IMR-90 (cell line): ENCODE results near the gene CLIC1. TPM values are rescaled to one million over a fixed set of nuclear protein-coding genes. Genes with fewer than 3 reads are reported as not detected.

Source experiments
- ATAC-seq: fragments of 200-7000 bp; cut with Tn5 transposase; 2 replicates; pipeline ENCODE4 v1.9.1; 2020; ENCODE audit warnings: low read depth, mild to moderate bottlenecking, moderate library complexity
- BruUV-seq: library from RNA; stranded (reverse); fragments of 400-500 nt; replicated peaks from 2 replicates; lab custom pipeline; 2021; lab: Mats Ljungman, UMichigan
- CTCF ChIA-PET: fragments of 300-600 bp; formaldehyde crosslinking; extraction: SDS; loops from one replicate; lab custom pipeline; 2021; ENCODE audit warnings: antibody characterized with exemption; lab: Yijun Ruan, JAX
- POLR2A ChIA-PET: fragments of 300-600 bp; sonication (Branson Sonifier 250); formaldehyde crosslinking; loops from one replicate; lab custom pipeline; 2022; ENCODE audit warnings: antibody characterized with exemption; ENCODE audit not compliant: unreplicated experiment; lab: Charles Lee
- DNase-seq: peaks from one replicate; pipeline ENCODE4 v3.0.0; 2013
- H2AFZ ChIP-seq: replicated peaks from 2 replicates; pipeline ENCODE3; 2013; ENCODE audit warnings: low read length, mild to moderate bottlenecking; ENCODE audit not compliant: poor library complexity
- H2AK5ac ChIP-seq: 2 replicates; pipeline ENCODE4 v1.6.1; 2013; ENCODE audit warnings: low read depth, low read length, inconsistent platforms
- H2AK9ac ChIP-seq: replicated peaks from 2 replicates; pipeline ENCODE3; 2013; ENCODE audit warnings: mild to moderate bottlenecking, low read depth, low read length, moderate library complexity; ENCODE audit not compliant: poor library complexity
- H2BK120ac ChIP-seq: 2 replicates; pipeline ENCODE4 v1.6.1; 2013; ENCODE audit warnings: low read depth, low read length, inconsistent platforms
- H2BK15ac ChIP-seq: 3 replicates; pipeline ENCODE4 v1.6.1; 2013; ENCODE audit warnings: low read depth, low read length, inconsistent platforms
- H2BK20ac ChIP-seq: 2 replicates; pipeline ENCODE4 v1.6.1; 2013; ENCODE audit warnings: low read depth, mild to moderate bottlenecking, inconsistent platforms, low read length, moderate library complexity
- H2BK5ac ChIP-seq: 2 replicates; pipeline ENCODE4 v1.6.1; 2013; ENCODE audit warnings: mild to moderate bottlenecking, low read depth, low read length, inconsistent platforms; ENCODE audit not compliant: poor library complexity, severe bottlenecking
- H3K14ac ChIP-seq: replicated peaks from 2 replicates; pipeline ENCODE4 v1.6.1; 2013; ENCODE audit warnings: low read depth, low read length, inconsistent platforms
- H3K18ac ChIP-seq: 2 replicates; pipeline ENCODE4 v1.6.1; 2013; ENCODE audit warnings: low read depth, low read length, control low read depth
- H3K23ac ChIP-seq: 2 replicates; pipeline ENCODE4 v1.6.1; 2013; ENCODE audit warnings: low read depth, low read length, inconsistent platforms
- H3K27ac ChIP-seq: 2 replicates; pipeline ENCODE4 v1.5.1; 2013; ENCODE audit warnings: mild to moderate bottlenecking, control low read depth, low read length; ENCODE audit not compliant: insufficient read depth
- H3K27me3 ChIP-seq: 2 replicates; pipeline ENCODE4 v1.6.1; 2013; ENCODE audit warnings: low read length; ENCODE audit not compliant: control insufficient read depth, insufficient read depth
- H3K36me3 ChIP-seq: 2 replicates; pipeline ENCODE4 v1.6.1; 2013; ENCODE audit warnings: low read length, mixed read lengths; ENCODE audit not compliant: control insufficient read depth, insufficient read depth
- H3K4ac ChIP-seq: 2 replicates; pipeline ENCODE4 v1.6.1; 2013; ENCODE audit warnings: low read depth, low read length, inconsistent platforms
- H3K4me1 ChIP-seq: 2 replicates; pipeline ENCODE4 v1.6.1; 2013; ENCODE audit warnings: low read length, mixed read lengths; ENCODE audit not compliant: control insufficient read depth, insufficient read depth
- H3K4me2 ChIP-seq: 2 replicates; pipeline ENCODE4 v1.6.1; 2013; ENCODE audit warnings: low read depth, mild to moderate bottlenecking, control low read depth, low read length, moderate library complexity
- H3K4me3 ChIP-seq: 2 replicates; pipeline ENCODE4 v1.5.1; 2013; ENCODE audit warnings: low read depth, mild to moderate bottlenecking, control low read depth, low read length, moderate library complexity; ENCODE audit not compliant: insufficient read depth
- H3K56ac ChIP-seq: 2 replicates; pipeline ENCODE4 v1.6.1; 2013; ENCODE audit warnings: low read length, inconsistent platforms; ENCODE audit not compliant: insufficient read depth; ENCODE audit errors: extremely low read depth
- H3K79me1 ChIP-seq, 2 experiments: 2 replicates each; pipeline ENCODE4 v1.6.1; 2013; ENCODE audit warnings: low read length in 2 of 2, inconsistent platforms in 1 of 2, low read depth in 1 of 2
- H3K9ac ChIP-seq: 2 replicates; pipeline ENCODE4 v1.6.1; 2013; ENCODE audit warnings: low read depth, low read length, control low read depth
- H3K9me1 ChIP-seq: 2 replicates; pipeline ENCODE4 v1.6.1; 2013; ENCODE audit warnings: low read length, inconsistent platforms; ENCODE audit not compliant: insufficient read depth
- H3K9me3 ChIP-seq: 2 replicates; pipeline ENCODE4 v1.6.1; 2013; ENCODE audit warnings: low read length; ENCODE audit not compliant: control insufficient read depth, insufficient read depth
- H4K20me1 ChIP-seq: 2 replicates; pipeline ENCODE4 v1.6.1; 2013; ENCODE audit warnings: low read length, inconsistent platforms; ENCODE audit not compliant: insufficient read depth
- H4K5ac ChIP-seq: 2 replicates; pipeline ENCODE4 v1.6.1; 2013; ENCODE audit warnings: mild to moderate bottlenecking, low read depth, low read length, control low read depth
- H4K8ac ChIP-seq, 2 experiments: 2 replicates each; pipeline ENCODE4 v1.6.1; 2013; ENCODE audit warnings: low read depth in 2 of 2, low read length in 2 of 2, control low read depth in 1 of 2, inconsistent platforms in 1 of 2
- H4K91ac ChIP-seq: 2 replicates; pipeline ENCODE4 v1.6.1; 2013; ENCODE audit warnings: low read depth, low read length, inconsistent platforms; ENCODE audit not compliant: insufficient read depth
- BHLHE40 ChIP-seq: fragments of 150-350 bp; IDR thresholded peaks from 2 replicates; pipeline ENCODE4 v1.6.1; 2016; ENCODE audit warnings: mild to moderate bottlenecking, low read depth, low read length
- RCOR1 ChIP-seq: IDR thresholded peaks from 2 replicates; pipeline ENCODE4 v1.6.1; 2012; ENCODE audit warnings: mild to moderate bottlenecking, low read length, improper control_type of control experiment; ENCODE audit not compliant: insufficient replicate concordance
- WGBS, 2 experiments: methylation state at CpG; one replicate each; pipeline versions ENCODE4 v1.1.5 to v1.1.7; 2013; ENCODE audit warnings: missing lambda C conversion rate in 2 of 2; ENCODE audit not compliant: insufficient read length in 1 of 2; ENCODE audit errors: extremely low coverage in 2 of 2; 5-methylcytosine and 5-hydroxymethylcytosine counted together
- dilution Hi-C: fragments of 300-500 bp; cut with HindIII; formaldehyde crosslinking; loops from one replicate; pipeline ENCODE4 v1.14.3; 2018; ENCODE audit warnings: low sequenced_read_pairs; ENCODE audit not compliant: unreplicated experiment
- in situ Hi-C: fragments of 300-500 bp; cut with MboI; formaldehyde crosslinking; loops from 3 replicates; pipeline ENCODE4 v1.14.3; 2019; ENCODE audit warnings: low sequenced_read_pairs, inconsistent platforms, mixed read lengths
- intact Hi-C: fragments of 100-400 bp; cut with micrococcal nuclease; formaldehyde crosslinking; loops from 2 replicates; pipeline ENCODE4 v1.10.0; 2022
- polyA plus RNA-seq, 3 experiments: library from polyadenylated mRNA; depleted of rRNA; stranded (reverse); fragments of >200 nt; gene quantifications; 2 replicates each; pipeline ENCODE4 v1.2.3, GENCODE V29; 2012; ENCODE audit warnings: low replicate concordance in 1 of 3
- total RNA-seq: library from RNA; depleted of rRNA; stranded (reverse); fragments of >200 nt; gene quantifications from 2 replicates; pipeline ENCODE4 v1.2.3, GENCODE V29; 2012

The CLIC1 gene
- total and polyA plus RNA-seq, 2 of the 4 experiments (the other 2 are of a cell fraction), result 706 to 1,185 TPM

DNA sequence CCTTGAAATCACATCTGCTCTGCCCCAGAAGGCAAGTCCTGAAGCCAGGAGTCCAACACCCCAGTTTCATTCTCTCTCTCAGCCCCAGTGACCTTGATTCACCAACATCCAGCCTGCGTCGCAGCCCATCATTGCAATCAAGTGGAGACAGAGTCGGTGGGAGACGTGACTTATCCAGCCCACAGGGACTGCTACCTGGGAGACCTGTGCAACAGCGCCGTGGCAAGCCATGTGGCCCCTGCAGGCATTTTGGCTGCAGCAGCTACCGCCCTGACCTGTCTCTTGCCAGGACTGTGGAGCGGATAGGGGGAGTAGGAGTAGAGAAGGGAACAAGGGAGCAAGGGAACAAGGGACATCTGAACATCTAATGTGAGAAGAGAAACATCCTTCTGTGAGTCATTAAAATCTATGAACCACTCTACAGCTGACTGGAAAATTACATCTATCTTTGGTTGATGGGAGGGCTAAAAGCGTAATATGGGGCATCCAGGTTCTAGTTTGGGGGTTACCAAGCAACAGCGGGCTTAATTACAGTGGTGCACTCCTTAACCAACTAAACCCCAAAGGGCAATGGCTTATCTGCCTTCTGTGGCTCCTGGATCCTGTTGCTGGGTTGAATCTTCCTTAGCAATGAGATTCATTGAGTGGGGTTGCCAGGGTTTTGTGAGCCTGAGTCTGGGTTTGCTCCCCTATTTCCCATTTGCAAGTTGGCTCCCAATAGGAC, 18.7 kb downstream of the CLIC1 start:
- ChIA-PET POLR2A (no interaction called here), CTCF (no interaction called here)
- Histone ChIP-seq H2AK9ac (no peak overlapping the region), H4K5ac (no peak overlapping the region), H3K4me1 (no peaks in the 10 kb centered on the region), H3K4ac (no peak overlapping the region), H2BK20ac (no peak overlapping the region), H3K18ac (no peak overlapping the region), H2BK5ac (no peak overlapping the region), H2BK15ac (no peak overlapping the region), H3K56ac (no peak overlapping the region), H3K79me1 (no peaks in the 10 kb centered on the region), H3K9me3 (no peaks in the 10 kb centered on the region), H3K23ac (no peak overlapping the region), H2AK5ac (no peak overlapping the region), H3K27ac (no peak overlapping the region), H3K14ac (no peak overlapping the region), H2AFZ (peak overlapping the region; percentile 13), H4K8ac (no peak overlapping the region), H2BK120ac (no peak overlapping the region), H3K9ac (no peak overlapping the region), H3K4me2 (no peak overlapping the region), H3K4me3 (no peak overlapping the region), H3K9me1 (peaks cover 4% of the 10 kb centered on the region; the same call in 1 of the 2 replicates), H4K91ac (no peak overlapping the region), H3K27me3 (peaks cover 23% of the 10 kb centered on the region), H4K20me1 (no peaks in the 10 kb centered on the region), H3K36me3 (no peaks in the 10 kb centered on the region)
- intact Hi-C loops, result no loop called here
- DNase-seq, result no peak
- TF ChIP-seq RCOR1 (no peak), BHLHE40 (no peak)
- dilution Hi-C loops, result no loop called here
- no peak for ATAC-seq
- in situ Hi-C loops, result no loop called here
- WGBS, 2 experiments, result 30% methylated on average over 2 of the region's 10 CpGs; no CpG with 5 or more reads in 1 of the 2 experiments
- no TSS peak for BruUV-seq
